GM23338 (cell line): Measurements from ENCODE around the gene DYSF. TPM values are rescaled to one million over a fixed set of nuclear protein-coding genes. Genes with fewer than 3 reads are reported as not detected.

Experiments
- ATAC-seq: fragments of 200-7000 bp; cut with Tn5 transposase; 3 replicates; pipeline ENCODE4 v1.9.1; 2020
- DNase-seq: peaks from one replicate; pipeline ENCODE4 v3.0.0-alpha.2; 2015; ENCODE audit warnings: low spot score
- H2AFZ ChIP-seq: fragments of 200-600 bp; sonication (generic); 2 replicates; pipeline ENCODE4 v1.8.0; 2016; ENCODE audit warnings: antibody characterized with exemption, mild to moderate bottlenecking, moderate library complexity
- H3F3A ChIP-seq: fragments of 200-600 bp; sonication (generic); replicated peaks from 2 replicates; pipeline ENCODE4 v1.8.0; 2017; ENCODE audit warnings: antibody characterized with exemption, mixed run types, low read depth
- H3K27ac ChIP-seq: fragments of 200-600 bp; sonication (generic); 2 replicates; pipeline ENCODE4 v1.6.1; 2016; ENCODE audit warnings: low read depth
- H3K27me3 ChIP-seq: fragments of 200-600 bp; sonication (generic); 2 replicates; pipeline ENCODE4 v1.8.0; 2016; ENCODE audit warnings: mild to moderate bottlenecking, mixed run types, moderate library complexity; ENCODE audit not compliant: insufficient read depth
- H3K36me3 ChIP-seq: fragments of 200-600 bp; sonication (generic); 2 replicates; pipeline ENCODE4 v1.8.0; 2016; ENCODE audit warnings: mild to moderate bottlenecking; ENCODE audit not compliant: insufficient read depth
- H3K4me1 ChIP-seq: fragments of 200-600 bp; sonication (generic); 2 replicates; pipeline ENCODE4 v1.8.0; 2016; ENCODE audit warnings: mild to moderate bottlenecking, moderate library complexity; ENCODE audit not compliant: insufficient read depth
- H3K4me2 ChIP-seq: fragments of 200-600 bp; sonication (generic); 2 replicates; pipeline ENCODE4 v1.7.1; 2017; ENCODE audit warnings: mixed run types
- H3K4me3 ChIP-seq: fragments of 200-600 bp; sonication (generic); 2 replicates; pipeline ENCODE4 v1.6.1; 2016; ENCODE audit warnings: mixed run types
- H3K79me2 ChIP-seq: fragments of 200-600 bp; sonication (generic); replicated peaks from 2 replicates; pipeline ENCODE4 v1.8.0; 2017; ENCODE audit warnings: mild to moderate bottlenecking; ENCODE audit not compliant: insufficient read depth
- H3K9me2 ChIP-seq: fragments of 200-600 bp; sonication (generic); 2 replicates; pipeline ENCODE4 v1.8.0; 2017; ENCODE audit not compliant: insufficient read depth
- H4K20me1 ChIP-seq: fragments of 200-600 bp; sonication (generic); replicated peaks from 2 replicates; pipeline ENCODE4 v1.8.0; 2017; ENCODE audit warnings: mild to moderate bottlenecking; ENCODE audit not compliant: insufficient read depth
- H3K27ac Mint-ChIP-seq: 2 replicates; pipeline ENCODE4 v1.8.0; 2020; ENCODE audit warnings: inconsistent platforms, mild to moderate bottlenecking, moderate library complexity, mixed read lengths
- H3K27me3 Mint-ChIP-seq: 3 replicates; pipeline ENCODE4 v1.8.0; 2022; ENCODE audit warnings: low read depth, mild to moderate bottlenecking, moderate library complexity, mixed read lengths, inconsistent platforms; ENCODE audit not compliant: insufficient read depth, poor library complexity
- H3K36me3 Mint-ChIP-seq: 3 replicates; pipeline ENCODE4 v1.8.0; 2021; ENCODE audit warnings: low read depth, mild to moderate bottlenecking, inconsistent platforms, moderate library complexity, mixed read lengths
- H3K4me1 Mint-ChIP-seq: 3 replicates; pipeline ENCODE4 v1.8.0; 2020; ENCODE audit warnings: mild to moderate bottlenecking, inconsistent platforms, mixed read lengths
- H3K4me3 Mint-ChIP-seq: 3 replicates; pipeline ENCODE4 v1.8.0; 2021; ENCODE audit warnings: moderate library complexity, mild to moderate bottlenecking, inconsistent platforms, mixed read lengths
- H3K9me3 Mint-ChIP-seq: 3 replicates; pipeline ENCODE4 v1.8.0; 2020; ENCODE audit warnings: moderate library complexity, mild to moderate bottlenecking, inconsistent platforms, mixed read lengths
- CREB1 ChIP-seq: fragments of 250-450 bp; sonication (Bioruptor Pico); IDR thresholded peaks from 2 replicates; pipeline ENCODE4 v1.5.0; 2020; ENCODE audit warnings: low read depth, mild to moderate bottlenecking, moderate library complexity
- EZH2 ChIP-seq: fragments of 200-600 bp; sonication (generic); IDR thresholded peaks from one replicate; pipeline ENCODE4 v1.8.0; 2017; ENCODE audit warnings: antibody characterized with exemption, mild to moderate bottlenecking, low read depth; ENCODE audit not compliant: unreplicated experiment
- EZH2phosphoT487 ChIP-seq: fragments of 200-600 bp; sonication (generic); IDR thresholded peaks from one replicate; pipeline ENCODE4 v1.8.1; 2018; ENCODE audit warnings: antibody characterized with exemption; ENCODE audit not compliant: unreplicated experiment
- JUNB ChIP-seq: IDR thresholded peaks from one replicate; pipeline ENCODE4 v1.6.1; 2016; ENCODE audit warnings: antibody characterized with exemption; ENCODE audit not compliant: unreplicated experiment
- NANOG ChIP-seq: IDR thresholded peaks from 2 replicates; pipeline ENCODE4 v1.6.1; 2016; ENCODE audit warnings: antibody characterized with exemption, borderline replicate concordance
- POLR2AphosphoS5 ChIP-seq: IDR thresholded peaks from 2 replicates; pipeline ENCODE4 v1.6.1; 2016; ENCODE audit warnings: antibody characterized with exemption, low read depth
- REST ChIP-seq: IDR thresholded peaks from one replicate; pipeline ENCODE4 v1.6.1; 2018; ENCODE audit warnings: antibody characterized with exemption; ENCODE audit not compliant: unreplicated experiment
- STAT1 ChIP-seq: IDR thresholded peaks from one replicate; pipeline ENCODE4 v1.6.1; 2016; ENCODE audit warnings: antibody characterized with exemption; ENCODE audit not compliant: unreplicated experiment
- ZNF114 ChIP-seq: fragments of 250-450 bp; sonication (Bioruptor Pico); IDR thresholded peaks from 2 replicates; pipeline ENCODE4 v1.5.0; 2020; ENCODE audit warnings: mild to moderate bottlenecking, moderate library complexity
- ZNF331 ChIP-seq: fragments of 250-450 bp; sonication (Bioruptor Pico); IDR thresholded peaks from 2 replicates; pipeline ENCODE4 v1.5.0; 2020; ENCODE audit warnings: low read depth, mild to moderate bottlenecking, moderate library complexity
- polyA plus RNA-seq: library from polyadenylated mRNA; unstranded; fragments of >200 nt; fragmentation: Nextera tagmentation; extraction: Ambion mirVana; gene quantifications from 2 replicates; pipeline ENCODE4 v1.2.1, GENCODE V29; 2016
- total RNA-seq: library from RNA; depleted of rRNA; stranded (reverse); fragments of >200 nt; shearing (Covaris generic); gene quantifications from 2 replicates; pipeline ENCODE4 v1.2.3, GENCODE V29; 2014
- TF ChIP-seq, protein P1 (sequence below): IDR thresholded peaks from 2 replicates; pipeline ENCODE4 v1.6.1; 2016; ENCODE audit warnings: antibody characterized with exemption
- TF ChIP-seq, protein P2 (sequence below), 2 experiments: fragments of 200-600 bp in 1 of 2; sonication (generic) in 1 of 2; conservative IDR thresholded peaks; 2 replicates each; pipeline versions ENCODE4 v1.5.1 to v1.6.1; 2016 to 2017; ENCODE audit warnings: antibody characterized with exemption in 2 of 2, low read depth in 2 of 2, mild to moderate bottlenecking in 2 of 2, moderate library complexity in 1 of 2

DYSF gene
- total and polyA plus RNA-seq, 2 experiments from 2014 or later = 7.3 to 21.3 TPM

- TF ChIP-seq EZH2 (no peak), STAT1 (no peak), NANOG (no peak), POLR2AphosphoS5 (no peak), REST (no peak), ZNF114 (CRISPR knock-in tag) (no peak), ZNF331 (CRISPR knock-in tag) (no peak)
- TF ChIP-seq, protein P1, sequence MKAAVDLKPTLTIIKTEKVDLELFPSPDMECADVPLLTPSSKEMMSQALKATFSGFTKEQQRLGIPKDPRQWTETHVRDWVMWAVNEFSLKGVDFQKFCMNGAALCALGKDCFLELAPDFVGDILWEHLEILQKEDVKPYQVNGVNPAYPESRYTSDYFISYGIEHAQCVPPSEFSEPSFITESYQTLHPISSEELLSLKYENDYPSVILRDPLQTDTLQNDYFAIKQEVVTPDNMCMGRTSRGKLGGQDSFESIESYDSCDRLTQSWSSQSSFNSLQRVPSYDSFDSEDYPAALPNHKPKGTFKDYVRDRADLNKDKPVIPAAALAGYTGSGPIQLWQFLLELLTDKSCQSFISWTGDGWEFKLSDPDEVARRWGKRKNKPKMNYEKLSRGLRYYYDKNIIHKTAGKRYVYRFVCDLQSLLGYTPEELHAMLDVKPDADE = no peak
These were observed 166.8 kb downstream of the DYSF start (continued) for GRCh38 chr2:71620116-71620515.

GRCh38 chr2:71620851-71621251 is 167.5 kb downstream of the DYSF start:
- H3K4me1 Mint-ChIP-seq = no peaks in the 10 kb centered on the region
- Histone ChIP-seq H3K9me2 (no peaks in the 10 kb centered on the region), H3K4me3 (no peak overlapping the region), H3K27me3 (no peaks in the 10 kb centered on the region), H2AFZ (no peak overlapping the region), H4K20me1 (no peaks in the 10 kb centered on the region), H3F3A (no peaks in the 10 kb centered on the region), H3K36me3 (no peaks in the 10 kb centered on the region), H3K4me2 (no peak overlapping the region), H3K79me2 (no peaks in the 10 kb centered on the region), H3K4me1 (no peaks in the 10 kb centered on the region), H3K27ac (no peak overlapping the region)
- H3K4me3 Mint-ChIP-seq = no peak overlapping the region
- TF ChIP-seq STAT1 (no peak), POLR2AphosphoS5 (no peak), JUNB (no peak), NANOG (no peak), EZH2phosphoT487 (no peak), CREB1 (CRISPR knock-in tag) (no peak)
- TF ChIP-seq, protein P2, sequence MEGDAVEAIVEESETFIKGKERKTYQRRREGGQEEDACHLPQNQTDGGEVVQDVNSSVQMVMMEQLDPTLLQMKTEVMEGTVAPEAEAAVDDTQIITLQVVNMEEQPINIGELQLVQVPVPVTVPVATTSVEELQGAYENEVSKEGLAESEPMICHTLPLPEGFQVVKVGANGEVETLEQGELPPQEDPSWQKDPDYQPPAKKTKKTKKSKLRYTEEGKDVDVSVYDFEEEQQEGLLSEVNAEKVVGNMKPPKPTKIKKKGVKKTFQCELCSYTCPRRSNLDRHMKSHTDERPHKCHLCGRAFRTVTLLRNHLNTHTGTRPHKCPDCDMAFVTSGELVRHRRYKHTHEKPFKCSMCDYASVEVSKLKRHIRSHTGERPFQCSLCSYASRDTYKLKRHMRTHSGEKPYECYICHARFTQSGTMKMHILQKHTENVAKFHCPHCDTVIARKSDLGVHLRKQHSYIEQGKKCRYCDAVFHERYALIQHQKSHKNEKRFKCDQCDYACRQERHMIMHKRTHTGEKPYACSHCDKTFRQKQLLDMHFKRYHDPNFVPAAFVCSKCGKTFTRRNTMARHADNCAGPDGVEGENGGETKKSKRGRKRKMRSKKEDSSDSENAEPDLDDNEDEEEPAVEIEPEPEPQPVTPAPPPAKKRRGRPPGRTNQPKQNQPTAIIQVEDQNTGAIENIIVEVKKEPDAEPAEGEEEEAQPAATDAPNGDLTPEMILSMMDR (conservative IDR thresholded peaks at IDR 0.05; ENCODE audit: low read depth in 2 of 2) = no peak
- no peaks in the 10 kb centered on the region for H3K9me3 Mint-ChIP-seq
- no peaks in the 10 kb centered on the region for H3K36me3 Mint-ChIP-seq
- no peak overlapping the region for H3K27ac Mint-ChIP-seq
- H3K27me3 Mint-ChIP-seq = peaks cover 3% of the 10 kb centered on the region
- DNase-seq (no peak), ATAC-seq (no peak)
